ENCODE measurements around the gene SH2D3C. TPM values are rescaled to one million over a fixed set of nuclear protein-coding genes. Genes with fewer than 3 reads are reported as not detected.

The SH2D3C gene
- total RNA-seq, 1 donor from 2014 or later, result 77.8 TPM

GRCh38 chr9:127739614-127740330 is 38.7 kb downstream of the SH2D3C start:
- DNase-seq, result no peak

GRCh38 chr9:127738666-127739065 is 39.8 kb downstream of the SH2D3C start:
- no peak for DNase-seq

DNA sequence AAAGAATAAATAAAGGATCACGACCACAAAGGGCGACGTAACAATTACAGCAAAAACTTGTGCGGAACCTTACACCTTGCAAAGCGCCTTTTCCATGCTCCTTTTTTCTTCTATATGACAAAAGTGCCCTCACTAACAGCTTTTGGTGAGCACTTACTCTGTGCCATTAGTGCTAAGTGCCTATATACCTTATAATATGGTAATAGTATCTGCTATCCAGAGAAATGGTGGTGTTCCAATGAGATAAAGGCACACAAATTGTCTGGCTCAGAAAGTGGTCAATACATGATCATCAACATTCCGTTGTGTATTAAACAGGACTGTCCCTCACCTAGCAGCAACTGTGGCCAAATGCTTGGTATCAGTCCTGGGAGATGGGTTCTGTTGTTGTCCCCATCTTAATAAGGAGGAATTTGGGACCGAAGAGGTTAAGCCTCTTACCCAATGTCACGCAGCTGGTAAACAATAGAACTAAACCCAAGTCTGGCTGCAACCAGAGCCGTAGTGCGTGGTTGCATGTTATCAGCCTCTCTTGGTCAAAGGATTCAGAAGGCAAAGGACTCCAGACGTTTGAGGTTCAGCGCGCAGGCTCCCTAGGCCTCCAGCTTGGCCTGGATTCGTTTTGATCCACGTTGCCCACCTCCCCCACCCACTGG is 42.8 kb downstream of the SH2D3C start:
- DNase-seq, result peak; percentile 41

- DNase-seq, result peak; percentile 99
Observed at GRCh38 chr9:127734747-127735529, 43.5 kb downstream of the SH2D3C start, which contains the start of gene TOR2A. TOR2A (minus strand) TSS chr9:127735294; CDS start chr9:127735270, 24 bp downstream.

DNA sequence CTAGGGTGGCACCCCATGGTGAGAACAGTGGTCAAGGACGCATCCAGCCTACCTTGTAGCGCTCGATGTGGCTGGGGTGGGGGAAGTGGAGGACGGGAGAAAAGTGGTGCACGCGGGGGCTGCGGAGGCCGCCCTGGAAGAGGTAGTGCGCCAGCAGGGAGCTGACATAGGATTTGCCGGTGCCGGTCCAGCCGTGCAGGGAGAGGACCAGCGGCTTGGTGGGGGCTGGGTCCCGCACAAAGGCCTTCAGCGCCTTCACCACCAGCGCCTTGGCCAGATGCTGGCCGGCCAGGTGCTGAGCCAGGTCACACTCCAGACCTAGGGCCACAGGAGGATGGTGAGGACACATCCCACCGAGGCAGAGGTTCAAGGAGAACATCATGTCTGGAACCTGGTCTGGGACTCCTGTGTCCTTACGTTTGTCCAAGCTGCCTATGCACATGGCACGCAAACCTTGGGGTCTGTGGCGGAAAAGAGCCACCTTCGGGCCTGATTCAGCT is 44.2 kb downstream of the SH2D3C start:
- DNase-seq, result no peak

DNA sequence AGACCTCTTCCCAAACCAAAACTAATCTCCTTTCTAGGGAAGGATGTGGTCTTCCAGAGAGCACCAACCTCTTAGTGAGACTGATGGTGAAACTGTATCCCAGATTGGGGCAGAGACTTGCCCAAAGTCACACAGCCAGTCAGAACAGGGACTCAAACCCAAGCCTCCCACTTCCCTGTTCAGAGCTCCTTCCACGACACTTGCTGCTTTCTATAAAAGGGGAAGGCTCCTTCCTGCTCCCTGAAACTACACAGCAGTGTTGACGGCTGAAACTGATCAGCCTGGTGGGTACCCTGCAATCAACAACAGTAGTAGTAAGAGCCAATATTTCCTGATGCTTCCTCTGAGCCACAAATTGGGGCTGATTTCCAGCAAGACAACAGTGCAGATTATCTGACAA is 44.9 kb downstream of the SH2D3C start:
- DNase-seq, result no peak

GRCh38 chr9:127732444-127732843 is 46.0 kb downstream of the SH2D3C start:
- no peak for DNase-seq

GRCh38 chr9:127731938-127732337 is 46.5 kb downstream of the SH2D3C start:
- DNase-seq, result no peak

DNA sequence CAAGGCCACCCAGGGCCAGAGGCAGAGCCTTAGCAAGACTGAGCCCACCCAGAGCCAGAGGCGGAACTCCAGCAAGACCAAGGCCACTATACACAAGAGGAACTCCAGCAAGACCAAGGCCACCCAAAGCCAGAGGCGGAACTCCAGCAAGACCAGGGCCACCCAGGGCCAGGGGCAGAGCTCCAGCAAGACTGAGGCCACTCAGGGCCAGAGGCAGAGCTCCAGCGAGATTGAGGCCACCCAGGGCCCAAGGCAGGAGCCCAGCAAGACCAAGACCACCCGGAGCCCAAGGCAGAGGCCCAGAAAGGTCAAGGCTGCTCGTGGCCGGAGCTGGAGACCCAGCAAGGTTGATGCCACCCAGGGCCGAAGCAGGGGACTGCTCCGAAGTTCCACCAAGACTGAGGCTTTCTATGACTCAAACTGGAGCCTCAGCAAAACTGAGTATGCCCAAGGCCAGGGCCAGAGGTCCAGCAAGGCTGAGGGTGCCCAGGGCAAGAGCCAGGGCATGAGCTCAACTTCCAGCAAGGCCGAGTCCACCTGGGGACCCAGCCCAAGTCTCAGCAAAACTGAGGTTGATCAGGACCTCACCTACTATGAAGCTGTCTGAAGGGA is 47.6 kb downstream of the SH2D3C start:
- no peak for DNase-seq

- DNase-seq, result no peak
Observed at GRCh38 chr9:127730262-127730661, 48.2 kb downstream of the SH2D3C start.

GRCh38 chr9:127729522-127730256 is 48.8 kb downstream of the SH2D3C start:
- no peak for DNase-seq

GRCh38 chr9:127728808-127729207 is 49.7 kb downstream of the SH2D3C start:
- no peak for DNase-seq

DNA sequence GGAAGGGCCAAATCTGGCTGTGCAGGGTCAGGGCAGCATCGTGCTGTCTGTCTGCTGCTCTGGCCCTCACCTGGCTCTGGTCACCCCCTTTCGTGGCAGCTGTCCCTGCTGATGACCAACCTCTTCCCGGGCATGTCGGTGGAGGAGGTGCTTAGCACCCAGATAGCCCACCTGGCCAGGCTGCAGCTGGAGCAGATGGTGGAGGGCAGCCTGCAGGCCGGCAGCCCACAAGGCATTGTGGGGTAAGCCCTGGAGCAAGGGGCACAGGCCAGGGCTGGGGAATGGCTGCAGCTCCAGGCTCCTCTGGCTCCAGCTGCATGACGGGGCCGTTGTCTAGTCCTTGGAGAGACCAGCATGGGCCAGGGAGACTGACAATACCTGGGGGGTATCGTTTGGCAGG is 51.6 kb downstream of the SH2D3C start:
- no peak for DNase-seq

DNA sequence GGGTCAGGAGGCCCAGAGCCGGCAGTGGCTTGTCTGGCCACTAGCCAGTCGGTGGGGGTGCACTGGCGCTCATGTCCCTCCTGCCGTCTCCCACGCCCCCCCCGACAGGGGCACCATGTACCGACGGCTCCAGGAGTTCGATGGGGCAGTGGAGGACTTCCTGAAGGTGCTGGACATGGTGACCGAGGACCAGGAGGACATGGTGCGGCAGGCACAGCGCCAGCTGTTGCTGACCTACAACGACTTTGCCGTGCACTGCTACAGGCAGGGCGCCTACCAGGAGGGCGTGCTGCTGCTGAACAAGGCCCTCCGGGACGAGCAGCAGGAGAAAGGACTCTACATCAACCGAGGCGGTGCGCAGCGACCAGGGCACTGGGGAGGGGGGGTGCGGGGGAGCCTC is 54.5 kb downstream of the SH2D3C start:
- no peak for DNase-seq

DNA sequence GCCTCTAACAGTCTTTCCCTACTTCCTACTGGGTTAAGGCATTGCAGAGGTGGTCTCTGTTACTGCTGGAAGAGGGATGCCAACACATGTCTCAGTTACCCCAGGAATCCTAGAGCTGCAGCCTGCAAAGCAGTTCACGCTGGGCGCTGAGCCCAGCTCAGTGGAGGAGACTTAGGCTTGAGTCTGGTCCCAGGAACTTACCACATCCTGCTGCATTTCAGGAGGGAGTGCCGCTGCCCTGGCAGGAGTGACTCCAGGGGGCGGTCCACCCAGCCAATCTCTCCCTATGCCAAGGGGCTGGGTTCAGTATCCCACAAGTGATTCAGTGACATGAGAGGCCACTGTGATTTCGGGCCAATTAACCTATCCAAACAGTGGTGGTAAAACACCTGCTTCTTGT is 55.0 kb downstream of the SH2D3C start:
- no peak for DNase-seq

GRCh38 chr9:127723013-127723412 is 55.5 kb downstream of the SH2D3C start:
- no peak for DNase-seq

DNA sequence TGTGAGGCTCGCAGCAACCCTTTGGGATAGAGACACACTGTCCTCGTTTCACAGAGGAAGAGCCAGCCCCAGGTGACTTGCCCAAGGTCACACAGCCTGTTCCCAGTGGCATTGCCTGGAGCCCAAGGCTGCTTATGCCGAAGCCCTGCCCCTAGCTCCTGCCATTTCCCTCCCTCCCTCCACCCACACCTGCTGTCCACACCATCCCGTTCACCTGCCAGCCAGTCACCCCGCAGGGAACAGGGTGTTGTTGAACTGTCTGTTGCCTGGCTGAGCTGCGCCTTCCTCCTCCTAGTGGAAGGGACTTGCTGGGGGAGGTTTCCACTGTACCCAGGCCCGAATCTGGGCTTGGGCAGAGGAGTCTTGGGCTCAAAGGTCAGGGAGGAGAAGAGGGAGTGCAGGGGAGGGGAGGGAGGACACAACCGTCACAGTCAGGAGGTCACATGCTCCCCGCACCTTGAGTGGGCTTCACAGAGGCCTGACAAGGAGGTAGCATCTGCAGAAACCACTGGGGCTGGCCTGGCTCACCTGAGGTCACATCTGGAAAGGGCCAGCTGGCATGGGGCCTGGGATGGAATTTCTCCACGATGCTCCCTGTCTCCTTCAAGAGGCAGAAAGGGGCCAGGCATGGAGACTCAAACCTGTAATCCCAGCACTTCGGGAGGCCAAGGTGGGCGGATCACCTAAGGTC is 56.3 kb downstream of the SH2D3C start:
- no peak for DNase-seq

DNA sequence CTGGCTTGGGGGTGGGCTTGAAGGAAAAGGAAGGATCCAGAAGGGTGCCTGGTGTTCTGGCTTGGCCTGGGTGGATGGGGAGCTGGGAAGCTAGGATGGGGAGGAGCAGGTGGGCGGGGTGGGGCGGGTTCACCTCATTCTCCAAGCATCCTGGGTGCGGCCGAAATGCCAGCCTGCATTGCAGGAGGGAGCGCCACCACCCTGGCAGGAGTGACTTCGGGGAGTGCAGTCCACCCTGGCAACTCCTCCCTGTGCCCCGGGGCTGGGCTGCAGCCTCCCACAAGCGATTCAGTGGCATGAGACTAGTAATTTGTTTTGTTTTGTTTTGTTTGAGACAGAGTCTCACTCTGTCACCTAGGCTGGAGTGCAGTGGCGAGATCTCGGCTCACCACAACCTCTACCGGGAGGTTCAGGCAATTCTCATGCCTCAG is 57.1 kb downstream of the SH2D3C start:
- DNase-seq, result no peak

DNA sequence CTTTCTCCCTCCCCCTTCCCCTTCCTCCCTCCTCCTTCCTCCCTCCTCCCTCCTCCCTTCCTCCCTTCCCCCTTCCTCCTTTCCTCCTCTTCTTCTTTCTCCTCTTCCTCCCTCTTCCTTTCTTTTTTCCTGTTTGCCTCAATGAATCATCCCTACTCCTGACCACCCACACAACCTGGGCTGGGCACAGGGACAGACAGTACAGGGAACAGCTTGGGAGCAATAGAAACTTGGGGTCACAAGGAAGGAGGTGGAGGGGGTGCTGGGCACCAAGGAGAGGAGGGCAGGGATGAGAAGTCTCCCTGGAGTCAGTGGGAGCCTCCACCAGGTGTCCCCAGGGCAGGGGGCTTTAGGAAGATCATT is 57.6 kb downstream of the SH2D3C start:
- no peak for DNase-seq

- no peak for DNase-seq
Observed at GRCh38 chr9:127720031-127720864, 58.2 kb downstream of the SH2D3C start.

DNA sequence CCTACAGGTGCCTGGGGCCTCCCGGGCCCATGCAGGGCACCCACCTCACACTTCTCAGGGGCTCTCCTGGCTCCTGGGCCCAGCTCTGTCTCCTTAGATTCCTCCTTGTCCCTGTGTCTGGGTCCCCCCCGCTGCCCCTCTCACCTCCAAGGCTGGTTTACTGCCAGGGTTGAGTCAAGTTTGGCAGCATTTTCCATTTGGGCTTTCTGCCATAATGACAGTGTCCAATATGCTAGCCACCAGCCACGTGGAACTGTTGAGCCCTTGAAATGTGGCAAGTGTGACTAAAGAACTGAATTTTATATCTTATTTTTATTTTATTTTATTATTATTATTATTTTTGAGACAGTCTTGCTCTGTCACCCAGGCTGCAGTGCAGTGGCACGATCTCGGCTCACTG is 60.7 kb downstream of the SH2D3C start:
- DNase-seq, result no peak
